ENCODE results near the gene ZNF462.
A peak's percentile ranks its signal among the peaks of the same experiment; 100 is the strongest.

The ZNF462 gene

GRCh38 chr9:106859957-106860720, 2.8 kb upstream of the ZNF462 start:
- TF ChIP-seq GATA2 (IDR thresholded peaks at IDR 0.05; ENCODE audit: low read depth, low read length), result peak; percentile 40; the same call in 1 of the 2 replicates
- no peak for TF ChIP-seq GATA3 (IDR thresholded peaks at IDR 0.05; ENCODE audit: low read depth, low read length)

GRCh38 chr9:106860721-106861639, 2.0 kb upstream of the ZNF462 start:
- TF ChIP-seq GATA3 (IDR thresholded peaks at IDR 0.05; ENCODE audit: low read depth, low read length) (no peak), GATA2 (IDR thresholded peaks at IDR 0.05; ENCODE audit: low read depth, low read length) (no peak)

- TF ChIP-seq GATA2 (IDR thresholded peaks at IDR 0.05; ENCODE audit: low read depth, low read length) (no peak), GATA3 (IDR thresholded peaks at IDR 0.05; ENCODE audit: low read depth, low read length) (no peak)
These were observed 1.3 kb upstream of the ZNF462 start for GRCh38 chr9:106861640-106862109.

GRCh38 chr9:106862110-106862820, 701 bp upstream of the ZNF462 start:
- TF ChIP-seq GATA2 (IDR thresholded peaks at IDR 0.05; ENCODE audit: low read depth, low read length) (no peak), GATA3 (IDR thresholded peaks at IDR 0.05; ENCODE audit: low read depth, low read length) (no peak)

- TF ChIP-seq GATA3 (IDR thresholded peaks at IDR 0.05; ENCODE audit: low read depth, low read length), result no peak
- no peak for TF ChIP-seq GATA2 (IDR thresholded peaks at IDR 0.05; ENCODE audit: low read depth, low read length)
These were observed 1.6 kb downstream of the ZNF462 start for GRCh38 chr9:106864373-106865143.

GRCh38 chr9:106866243-106866642, 3.3 kb downstream of the ZNF462 start:
- no peak for TF ChIP-seq GATA3 (IDR thresholded peaks at IDR 0.05; ENCODE audit: low read depth, low read length)
- no peak for TF ChIP-seq GATA2 (IDR thresholded peaks at IDR 0.05; ENCODE audit: low read depth, low read length)

DNA sequence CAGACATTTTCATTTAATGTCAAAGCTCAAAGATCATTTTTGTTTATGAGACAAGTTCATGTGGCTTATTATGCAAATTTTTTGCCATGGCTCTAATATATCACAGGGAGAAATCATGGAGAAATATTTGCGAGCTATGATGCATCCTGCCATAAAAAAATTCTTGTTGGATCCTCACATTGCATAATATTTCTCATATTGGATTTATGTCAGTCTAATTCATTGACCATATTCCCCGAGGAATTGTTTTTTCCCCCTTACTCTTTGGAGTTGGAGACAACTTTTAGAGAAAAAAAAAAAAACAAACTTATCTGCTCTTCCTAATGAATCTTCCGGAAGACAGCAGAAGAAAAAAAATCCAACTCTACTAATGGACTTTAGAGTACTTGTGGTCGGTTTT, 4.3 kb downstream of the ZNF462 start:
- TF ChIP-seq GATA2 (IDR thresholded peaks at IDR 0.05; ENCODE audit: low read depth, low read length) (no peak), GATA3 (IDR thresholded peaks at IDR 0.05; ENCODE audit: low read depth, low read length) (no peak)

DNA sequence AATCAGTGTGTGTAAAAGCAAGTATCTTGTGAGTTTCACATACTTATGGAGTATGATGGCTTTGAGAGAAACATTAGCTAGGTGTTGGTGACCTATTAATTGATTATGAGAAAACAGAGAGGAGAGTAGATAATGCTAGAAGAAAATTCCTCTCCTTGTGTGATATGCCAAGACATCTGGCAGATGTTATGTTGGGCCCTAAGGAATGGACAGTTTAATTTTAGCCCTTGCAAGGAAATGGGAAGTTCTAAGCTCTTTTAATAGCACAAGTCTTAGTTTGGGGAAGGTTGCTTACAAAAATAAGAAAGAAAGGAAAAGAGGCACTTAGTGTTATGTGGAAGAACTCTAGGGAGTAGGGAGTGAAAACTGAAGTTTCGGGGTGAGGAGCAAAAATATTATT, 5.1 kb downstream of the ZNF462 start:
- TF ChIP-seq GATA3 (IDR thresholded peaks at IDR 0.05; ENCODE audit: low read depth, low read length) (no peak), GATA2 (IDR thresholded peaks at IDR 0.05; ENCODE audit: low read depth, low read length) (no peak)

- no peak for TF ChIP-seq GATA2 (IDR thresholded peaks at IDR 0.05; ENCODE audit: low read depth, low read length)
- TF ChIP-seq GATA3 (IDR thresholded peaks at IDR 0.05; ENCODE audit: low read depth, low read length), result no peak
These were observed 5.6 kb downstream of the ZNF462 start for GRCh38 chr9:106868565-106868964.

DNA sequence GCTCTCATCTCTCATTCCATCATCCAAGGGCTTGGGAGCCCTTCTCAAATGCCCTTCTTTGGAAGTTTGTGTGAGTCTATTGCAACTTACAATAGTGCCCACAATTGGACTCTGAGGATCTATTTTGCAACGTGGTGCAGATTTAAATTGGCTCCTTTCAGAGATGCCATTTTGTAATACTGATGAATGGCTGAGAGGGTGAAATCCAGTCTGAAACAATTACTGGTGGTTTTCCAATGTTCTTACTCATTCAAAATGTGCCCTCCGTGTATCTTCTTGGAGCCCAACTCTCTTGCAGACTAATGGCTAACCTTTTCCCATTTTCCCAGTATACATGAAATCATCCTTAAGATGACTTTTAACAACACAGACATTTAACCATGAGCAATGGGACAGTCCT, 6.1 kb downstream of the ZNF462 start:
- TF ChIP-seq GATA2 (IDR thresholded peaks at IDR 0.05; ENCODE audit: low read depth, low read length) (no peak), GATA3 (IDR thresholded peaks at IDR 0.05; ENCODE audit: low read depth, low read length) (no peak)

- TF ChIP-seq GATA3 (IDR thresholded peaks at IDR 0.05; ENCODE audit: low read depth, low read length) (no peak), GATA2 (IDR thresholded peaks at IDR 0.05; ENCODE audit: low read depth, low read length) (no peak)
These were observed 6.5 kb downstream of the ZNF462 start for GRCh38 chr9:106869458-106869857.

DNA sequence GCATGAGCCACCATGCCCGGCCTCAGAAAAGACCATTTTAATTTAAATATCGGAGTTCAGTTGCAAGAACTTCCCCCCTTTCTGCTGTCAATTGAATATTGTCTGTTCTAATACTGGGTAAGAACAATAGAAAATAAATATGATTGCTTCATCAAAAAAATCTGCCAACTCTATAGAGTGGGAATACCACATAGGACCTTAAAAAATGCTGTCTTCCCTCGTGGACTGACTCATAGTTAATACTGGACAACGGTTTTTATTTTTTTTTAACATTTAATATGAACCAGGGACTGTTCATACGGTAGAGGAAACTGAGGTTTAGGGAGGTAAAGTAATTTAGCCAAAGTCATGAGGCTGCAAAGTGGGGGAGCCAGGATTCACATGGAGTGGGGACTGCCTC, 9.7 kb downstream of the ZNF462 start:
- TF ChIP-seq GATA2 (IDR thresholded peaks at IDR 0.05; ENCODE audit: low read depth, low read length), result no peak
- TF ChIP-seq GATA3 (IDR thresholded peaks at IDR 0.05; ENCODE audit: low read depth, low read length), result no peak

DNA sequence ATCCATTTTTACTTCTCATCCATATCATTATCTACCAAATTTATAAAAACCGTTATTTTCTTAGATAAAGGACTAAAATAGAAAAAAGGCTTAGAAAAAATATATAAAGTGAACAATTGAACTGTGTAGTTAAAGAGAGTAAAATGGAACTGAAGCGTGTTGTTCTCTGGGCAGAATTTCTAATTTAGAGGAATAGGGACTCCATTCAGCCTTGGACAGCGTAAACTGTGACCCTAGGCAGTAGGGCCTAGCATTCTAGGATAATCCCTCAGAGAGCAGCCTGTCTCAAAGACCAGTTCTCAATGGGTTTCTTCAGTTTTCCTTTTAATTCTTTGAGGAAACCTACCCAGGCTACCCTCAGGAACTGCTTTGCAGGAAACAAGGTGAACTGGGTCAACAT, 11.1 kb downstream of the ZNF462 start:
- TF ChIP-seq GATA2 (IDR thresholded peaks at IDR 0.05; ENCODE audit: low read depth, low read length) (no peak), GATA3 (IDR thresholded peaks at IDR 0.05; ENCODE audit: low read depth, low read length) (no peak)
